GM10847 (cell line): ENCODE measurements around the gene INTS15.

Source experiments
- POLR2A ChIP-seq: IDR thresholded peaks from 2 replicates; pipeline ENCODE4 v1.6.1; 2011; ENCODE audit not compliant: insufficient read length; ENCODE audit errors: extremely low read depth

INTS15 gene

GRCh38 chr7:6646465-6646864 lies 56.6 kb downstream of the INTS15 start:
- no peak for TF ChIP-seq POLR2A

DNA sequence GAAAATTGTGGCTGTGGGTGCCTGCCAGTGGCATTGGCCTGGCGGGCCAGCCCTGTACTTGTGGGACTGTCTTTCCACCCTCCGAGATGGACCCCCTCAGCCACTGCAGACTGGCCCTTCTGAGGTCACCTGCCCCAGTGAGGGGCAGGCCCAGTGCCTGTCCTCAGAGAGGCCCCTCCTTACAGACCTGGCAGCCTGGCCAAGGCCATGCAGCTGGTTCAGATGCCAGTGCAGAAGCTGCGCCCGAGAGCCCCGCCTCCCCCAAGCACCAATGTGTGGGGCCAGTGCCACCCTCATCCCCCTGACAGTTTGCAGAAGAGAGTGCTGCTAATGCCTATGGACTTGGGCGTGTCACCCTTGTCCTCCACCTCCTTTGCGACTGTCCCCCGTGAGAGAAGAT lies 57.3 kb downstream of the INTS15 start:
- TF ChIP-seq POLR2A, result no peak

GRCh38 chr7:6647541-6647940 lies 57.7 kb downstream of the INTS15 start:
- TF ChIP-seq POLR2A, result no peak

DNA sequence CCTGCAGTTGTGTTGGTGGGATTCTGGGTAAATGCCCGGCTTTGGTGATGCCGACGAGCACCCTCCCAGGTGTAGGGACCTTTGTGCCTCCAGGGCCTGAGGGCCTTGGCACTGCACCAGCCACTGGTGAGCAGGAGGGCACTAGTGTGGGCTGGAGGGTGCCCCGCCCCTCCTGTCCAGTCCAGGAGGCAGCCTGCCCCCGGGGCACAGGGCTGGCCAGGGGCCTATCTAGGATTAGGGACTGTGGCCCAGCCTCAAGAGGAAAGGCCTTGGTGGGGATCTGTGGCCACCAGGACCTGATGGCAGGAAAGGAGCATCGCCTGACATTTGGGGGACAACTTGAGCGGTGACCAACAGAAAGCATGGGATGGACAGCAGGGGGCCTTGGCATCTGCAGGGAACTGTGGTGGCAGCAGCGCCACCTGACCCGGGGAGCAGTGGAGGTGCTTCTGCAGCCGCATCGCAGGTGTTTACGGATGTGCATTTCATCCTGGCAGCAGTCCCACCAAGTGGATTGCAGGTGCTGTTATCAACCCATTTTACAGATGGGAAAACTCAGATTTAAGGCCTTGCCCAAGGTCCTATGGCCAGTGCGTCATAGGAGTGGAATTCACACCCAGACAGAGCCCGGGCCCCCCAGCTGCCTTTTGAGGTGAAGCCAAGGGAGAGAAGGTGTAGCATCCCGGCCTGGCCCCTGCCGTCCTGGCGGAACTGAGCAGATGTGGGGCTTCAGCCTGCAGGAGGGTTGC lies 58.4 kb downstream of the INTS15 start:
- TF ChIP-seq POLR2A, result no peak

GRCh38 chr7:6648815-6649104 lies 58.9 kb downstream of the INTS15 start:
- TF ChIP-seq POLR2A, result no peak

- TF ChIP-seq POLR2A, result no peak
Observed at GRCh38 chr7:6649241-6649961, 59.6 kb downstream of the INTS15 start.

GRCh38 chr7:6650086-6650485 lies 60.3 kb downstream of the INTS15 start:
- no peak for TF ChIP-seq POLR2A

DNA sequence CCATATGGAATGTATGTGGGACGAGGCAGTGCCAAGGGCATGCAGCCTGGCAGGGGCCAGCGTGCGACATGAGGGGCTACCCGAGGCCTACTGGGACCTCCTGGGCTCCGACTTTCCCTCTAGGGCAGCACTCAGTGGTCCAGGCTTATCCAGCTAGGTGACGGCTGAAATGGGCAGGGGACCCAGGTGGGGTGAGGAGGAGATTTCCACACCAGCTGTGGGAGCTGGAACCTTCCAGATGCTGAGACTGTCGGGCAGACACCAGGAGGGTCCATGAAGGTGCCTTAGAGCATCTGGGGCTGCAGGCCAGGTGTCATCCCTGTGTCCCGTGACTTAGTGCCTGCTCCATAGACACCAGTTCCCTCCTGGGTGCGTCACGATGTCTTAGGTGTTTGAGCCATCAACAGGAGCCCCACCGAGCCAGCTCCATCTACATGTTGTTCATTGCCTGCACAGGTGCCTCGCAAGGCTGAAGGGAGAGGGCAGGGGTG lies 60.7 kb downstream of the INTS15 start:
- no peak for TF ChIP-seq POLR2A

- TF ChIP-seq POLR2A, result no peak
Observed at GRCh38 chr7:6651851-6652445, 62.1 kb downstream of the INTS15 start.

DNA sequence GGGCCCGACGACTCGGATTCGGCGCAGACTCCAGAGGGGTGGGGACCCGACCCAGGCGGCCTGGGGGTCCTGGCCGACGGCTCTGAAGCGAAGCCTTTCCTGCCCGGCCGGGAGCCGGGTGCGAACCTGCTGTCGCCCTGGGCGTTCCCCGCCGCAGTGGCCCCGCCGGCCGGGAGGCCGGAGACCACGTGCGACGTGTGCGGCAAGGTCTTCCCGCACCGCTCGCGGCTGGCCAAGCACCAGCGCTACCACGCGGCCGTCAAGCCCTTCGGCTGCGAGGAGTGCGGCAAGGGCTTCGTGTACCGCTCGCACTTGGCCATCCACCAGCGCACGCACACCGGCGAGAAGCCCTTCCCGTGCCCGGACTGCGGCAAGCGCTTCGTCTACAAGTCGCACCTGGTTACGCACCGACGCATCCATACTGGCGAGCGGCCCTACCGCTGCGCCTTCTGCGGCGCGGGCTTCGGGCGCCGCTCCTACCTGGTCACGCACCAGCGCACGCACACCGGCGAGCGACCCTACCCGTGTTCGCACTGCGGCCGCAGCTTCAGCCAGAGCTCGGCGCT lies 62.7 kb downstream of the INTS15 start:
- TF ChIP-seq POLR2A, result no peak

DNA sequence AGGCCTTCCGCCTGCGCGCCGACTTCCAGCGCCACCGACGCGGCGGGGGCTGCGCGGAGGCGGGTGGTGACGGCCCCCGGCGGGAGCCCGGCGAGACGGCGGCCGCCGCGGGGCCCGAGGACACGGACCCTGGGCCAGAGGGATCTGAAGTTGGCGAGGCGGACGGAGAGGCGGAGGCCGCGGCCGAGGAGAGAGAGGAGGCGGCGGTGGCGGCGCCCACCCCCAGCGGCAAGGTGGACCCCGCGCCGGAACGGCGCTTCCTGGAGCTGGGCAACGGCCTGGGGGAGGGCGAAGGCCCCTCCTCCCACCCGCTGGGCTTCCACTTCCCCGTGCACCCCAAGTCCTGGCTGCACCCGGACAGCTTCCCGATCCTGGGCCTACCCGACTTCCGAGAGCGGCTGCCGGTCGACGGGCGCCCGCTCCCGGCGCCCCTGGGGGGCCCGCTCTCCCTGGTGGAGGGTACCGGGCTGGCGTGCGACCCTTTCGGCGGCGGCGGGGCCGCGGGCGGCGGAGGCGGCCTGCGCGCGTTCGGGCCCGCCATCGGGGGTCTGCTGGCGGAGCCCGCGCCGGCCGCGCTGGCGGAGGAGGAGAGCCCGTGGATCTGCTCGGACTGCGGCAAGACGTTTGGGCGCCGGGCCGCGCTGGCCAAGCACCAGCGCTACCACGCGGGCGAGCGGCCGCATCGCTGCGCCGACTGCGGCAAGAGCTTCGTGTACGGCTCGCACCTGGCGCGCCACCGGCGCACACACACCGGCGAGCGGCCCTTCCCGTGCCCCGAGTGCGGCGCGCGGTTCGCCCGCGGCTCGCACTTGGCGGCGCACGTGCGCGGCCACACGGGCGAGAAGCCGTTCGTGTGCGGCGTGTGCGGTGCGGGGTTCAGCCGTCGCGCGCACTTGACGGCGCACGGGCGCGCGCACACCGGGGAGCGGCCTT lies 63.5 kb downstream of the INTS15 start:
- no peak for TF ChIP-seq POLR2A

DNA sequence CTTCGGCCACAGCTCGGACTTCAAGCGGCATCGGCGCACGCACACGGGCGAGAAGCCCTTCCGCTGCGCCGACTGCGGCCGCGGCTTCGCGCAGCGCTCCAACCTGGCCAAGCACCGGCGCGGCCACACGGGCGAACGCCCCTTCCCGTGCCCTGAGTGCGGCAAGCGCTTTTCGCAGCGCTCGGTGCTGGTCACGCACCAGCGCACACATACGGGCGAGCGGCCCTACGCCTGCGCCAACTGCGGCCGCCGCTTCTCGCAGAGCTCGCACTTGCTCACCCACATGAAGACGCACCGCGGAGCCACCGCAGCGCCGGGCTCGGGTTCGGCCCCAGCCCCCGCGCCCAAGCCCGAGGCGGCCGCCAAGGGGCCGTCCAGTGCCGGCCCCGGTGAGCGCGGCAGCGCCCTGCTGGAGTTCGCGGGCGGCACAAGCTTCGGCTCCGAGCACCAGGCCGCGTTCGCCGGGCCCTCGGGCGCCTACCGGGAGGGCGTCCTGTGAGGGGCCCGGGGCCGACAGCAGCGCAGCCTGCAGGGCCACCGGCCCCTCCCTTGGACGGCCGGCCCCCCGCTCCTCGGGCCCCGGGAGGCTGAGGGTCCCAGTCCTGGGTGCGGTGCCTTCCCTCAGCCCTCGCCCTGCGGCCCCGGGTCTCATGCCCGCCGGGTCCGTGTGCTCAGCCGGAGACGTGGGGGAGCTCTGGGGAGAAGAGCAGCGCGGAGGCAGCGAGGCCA lies 64.5 kb downstream of the INTS15 start:
- TF ChIP-seq POLR2A, result no peak

DNA sequence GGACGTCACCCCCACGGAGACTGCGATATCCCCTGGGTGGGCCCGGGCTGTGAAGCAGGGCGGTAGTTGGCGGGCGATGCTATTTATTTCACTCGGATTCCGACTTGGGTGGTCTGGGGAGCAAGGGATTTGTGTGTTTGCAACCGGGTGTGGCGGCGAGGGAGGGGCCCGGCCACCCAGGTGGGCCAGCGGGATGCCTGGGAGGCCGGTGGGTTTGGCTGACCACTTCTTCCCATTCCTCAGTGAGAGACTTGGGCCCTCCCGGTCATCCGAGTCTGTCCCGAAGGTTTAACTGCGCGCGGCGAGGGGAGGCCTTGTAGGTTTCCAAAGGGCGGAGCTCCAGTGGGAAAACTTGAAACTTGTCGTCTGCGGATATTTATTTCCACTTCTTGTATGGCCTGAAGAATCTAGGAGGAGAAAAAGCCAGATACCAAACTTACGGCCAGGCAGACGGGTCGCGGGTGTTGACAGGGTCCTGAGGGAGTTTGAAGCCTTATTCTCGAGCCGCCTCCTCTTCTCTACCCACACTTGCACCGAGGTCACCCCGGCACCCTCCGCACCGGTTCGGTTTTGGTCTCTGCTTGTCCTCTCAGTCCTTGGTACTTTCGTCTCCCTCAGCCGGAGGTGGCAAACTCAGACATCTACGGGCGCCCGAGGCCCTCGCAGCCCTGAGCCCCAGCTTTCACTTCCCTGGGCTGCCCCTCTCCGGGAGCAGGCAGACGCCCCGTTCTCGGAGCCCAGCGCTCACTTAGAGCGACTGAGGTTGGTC lies 65.2 kb downstream of the INTS15 start:
- no peak for TF ChIP-seq POLR2A
